Stimulated activated naive CD8-positive, alpha-beta T cell treated with anti-CD3 and anti-CD28 coated beads, Interleukin-15, amount 100 ng/mL, for 72 hours (primary cell): ENCODE data around the gene KIAA0930.

Experiments used
- ATAC-seq: fragments of 150-1000 bp; cut with Tn5 transposase; 2 replicates; pipeline ENCODE4 v1.10.0; 2021; ENCODE audit warnings: mild to moderate bottlenecking, moderate library complexity
- DNase-seq, 2 donors: peaks; one replicate each; pipeline ENCODE4 v3.0.0; 2021 to 2022
- H3K27ac Mint-ChIP-seq, 2 donors: one replicate each; pipeline ENCODE4 v1.8.0; 2022; ENCODE audit warnings: mild to moderate bottlenecking in 2 of 2, mixed read lengths in 2 of 2, moderate library complexity in 2 of 2
- H3K27me3 Mint-ChIP-seq: one replicate; pipeline ENCODE4 v1.8.0; 2022; ENCODE audit warnings: mixed read lengths
- H3K4me1 Mint-ChIP-seq: one replicate; pipeline ENCODE4 v1.8.0; 2022; ENCODE audit warnings: mild to moderate bottlenecking, mixed read lengths
- H3K4me3 Mint-ChIP-seq, 2 donors: one replicate each; pipeline ENCODE4 v1.8.0; 2022; ENCODE audit warnings: mild to moderate bottlenecking in 2 of 2, mixed read lengths in 2 of 2, moderate library complexity in 1 of 2
- H3K9me3 Mint-ChIP-seq, 2 donors: one replicate each; pipeline ENCODE4 v1.8.0; 2022; ENCODE audit warnings: mixed read lengths in 2 of 2

Gene KIAA0930

DNA sequence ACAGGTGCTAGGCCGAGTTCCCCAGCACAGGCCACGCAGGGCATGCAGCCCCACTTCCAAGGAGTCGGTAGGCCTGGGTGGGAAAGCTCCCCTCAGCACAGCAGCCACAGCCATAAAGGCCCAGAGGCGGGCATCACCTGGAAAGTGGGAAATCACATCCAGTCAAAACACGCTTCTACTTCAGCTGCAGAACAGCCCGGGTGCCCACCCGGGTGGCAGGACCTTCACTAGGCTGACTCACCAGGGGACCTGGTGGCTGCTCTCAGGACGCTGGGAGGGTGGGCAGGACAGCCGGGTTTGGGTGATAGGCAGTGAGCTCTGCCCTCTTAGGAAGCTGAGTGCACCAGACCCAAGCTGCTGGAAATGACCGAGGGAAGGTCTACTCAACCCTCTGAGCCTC, 7.3 kb downstream of the KIAA0930 start:
- H3K4me1 Mint-ChIP-seq = peaks cover 69% of the 10 kb centered on the region
- H3K4me3 Mint-ChIP-seq = no peak overlapping the region
- no peak for DNase-seq
- no peaks in the 10 kb centered on the region for H3K9me3 Mint-ChIP-seq
- no peak overlapping the region for H3K27ac Mint-ChIP-seq
- no peak for ATAC-seq
- no peaks in the 10 kb centered on the region for H3K27me3 Mint-ChIP-seq

GRCh38 chr22:45231293-45231692, 9.4 kb downstream of the KIAA0930 start:
- no peak for DNase-seq
- Mint-ChIP-seq H3K9me3 (no peaks in the 10 kb centered on the region), H3K27ac (peak overlapping the region in 1 of 2 donors; percentile 6), H3K4me3 (no peak overlapping the region), H3K27me3 (no peaks in the 10 kb centered on the region), H3K4me1 (peaks cover 73% of the 10 kb centered on the region)
- ATAC-seq = no peak

DNA sequence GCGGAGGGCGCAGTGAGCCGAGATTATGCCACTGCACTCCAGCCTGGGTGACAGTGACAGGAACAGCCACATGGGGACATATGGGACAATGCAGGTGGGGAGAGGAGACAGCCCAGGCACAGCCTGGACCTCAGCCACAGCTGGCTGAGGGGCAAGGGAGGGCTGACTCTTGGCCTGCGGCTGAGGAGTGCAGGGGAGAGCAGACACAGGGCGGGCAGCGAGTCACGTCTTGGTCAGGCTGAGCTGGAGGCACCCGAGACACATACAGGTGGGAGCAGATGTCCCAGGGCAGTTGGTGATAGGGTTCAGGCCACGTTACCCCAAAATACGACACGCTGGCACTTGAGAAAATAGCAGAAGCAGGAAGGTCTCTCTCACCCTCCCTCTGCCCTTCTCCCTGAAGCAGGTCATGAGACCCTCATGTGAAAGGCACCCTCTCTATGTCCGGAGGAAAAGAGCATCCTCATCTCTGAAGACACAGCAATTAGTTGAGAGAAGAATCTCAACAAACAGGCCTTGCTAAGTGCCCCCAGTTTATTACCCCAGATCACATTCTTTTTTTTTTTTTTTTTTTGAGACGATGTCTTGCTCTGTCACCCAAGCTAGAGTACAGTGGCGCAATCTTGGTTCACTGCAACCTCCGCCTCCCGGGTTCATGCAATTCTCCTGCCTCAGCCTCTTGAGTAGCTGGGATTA, 10.5 kb downstream of the KIAA0930 start:
- no peak overlapping the region for H3K4me3 Mint-ChIP-seq
- no peaks in the 10 kb centered on the region for H3K27me3 Mint-ChIP-seq
- peak overlapping the region in 1 of 2 donors; percentile 82 for H3K27ac Mint-ChIP-seq
- no peak for DNase-seq
- H3K4me1 Mint-ChIP-seq = peaks cover 72% of the 10 kb centered on the region
- H3K9me3 Mint-ChIP-seq = no peaks in the 10 kb centered on the region
- no peak for ATAC-seq

DNA sequence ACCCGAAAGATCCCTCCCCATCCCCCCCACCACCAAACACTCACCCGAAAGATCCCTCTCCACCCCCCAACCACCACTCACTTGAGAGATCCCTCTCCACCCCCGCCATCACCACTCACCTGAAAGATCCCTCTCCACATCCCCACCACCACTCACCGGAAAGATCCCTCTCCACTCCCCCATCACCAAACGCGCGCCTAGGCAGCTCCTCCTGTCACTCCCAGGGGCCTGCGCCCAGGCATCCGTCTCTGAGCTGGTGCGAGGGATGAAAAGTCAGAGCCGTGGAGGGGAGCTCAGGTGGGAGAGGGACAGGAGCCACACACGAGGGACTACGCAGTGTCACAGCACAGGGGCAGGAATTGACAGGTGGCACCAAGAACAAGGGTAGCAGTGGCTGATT, 11.5 kb downstream of the KIAA0930 start:
- ATAC-seq (no peak), DNase-seq (no peak)
- H3K9me3 Mint-ChIP-seq = no peaks in the 10 kb centered on the region
- H3K4me1 Mint-ChIP-seq = peaks cover 63% of the 10 kb centered on the region
- H3K4me3 Mint-ChIP-seq = no peak overlapping the region
- no peaks in the 10 kb centered on the region for H3K27me3 Mint-ChIP-seq
- H3K27ac Mint-ChIP-seq = no peak overlapping the region

- Mint-ChIP-seq H3K27ac (no peak overlapping the region), H3K4me3 (no peak overlapping the region), H3K27me3 (no peaks in the 10 kb centered on the region), H3K9me3 (no peaks in the 10 kb centered on the region), H3K4me1 (peaks cover 57% of the 10 kb centered on the region)
- DNase-seq (no peak), ATAC-seq (no peak)
Observed at GRCh38 chr22:45228401-45228754, 12.3 kb downstream of the KIAA0930 start.

DNA sequence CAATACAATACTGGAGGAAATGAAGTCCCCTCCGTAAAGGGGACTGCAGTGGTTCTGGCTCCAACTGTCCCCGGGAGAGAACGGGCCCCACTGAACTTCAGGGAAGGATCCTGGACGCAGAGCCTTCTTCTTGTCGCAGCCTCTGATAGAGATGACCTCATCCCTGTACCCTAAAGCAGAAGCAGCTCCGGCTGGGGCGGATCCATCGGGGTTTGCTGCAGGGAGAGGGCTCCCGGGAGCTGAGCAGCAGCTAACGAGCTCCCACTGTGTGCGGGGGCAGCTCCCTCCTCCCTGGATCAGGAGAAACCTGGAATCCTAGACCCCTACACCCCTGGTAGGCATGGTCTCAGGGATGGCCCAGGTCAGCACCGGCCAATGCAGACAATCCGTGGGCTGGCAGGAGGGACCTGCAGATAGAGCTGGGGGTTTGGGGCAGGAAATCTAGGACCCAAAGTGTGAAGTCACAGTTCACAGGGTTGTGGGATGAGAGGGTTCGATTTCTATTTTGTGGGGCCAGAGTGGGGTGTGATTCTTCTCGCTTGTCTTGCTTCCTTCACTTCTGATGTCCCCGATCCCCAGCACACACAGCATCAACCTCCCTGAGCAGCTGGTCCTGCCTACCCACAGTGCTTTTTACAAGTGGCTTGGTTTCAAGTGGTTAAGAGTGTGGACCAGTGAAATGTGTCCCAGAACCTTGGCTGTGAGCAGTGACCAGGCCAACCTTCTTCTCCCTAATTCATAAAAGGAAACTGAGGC, 12.9 kb downstream of the KIAA0930 start:
- H3K27ac Mint-ChIP-seq = no peak overlapping the region
- peaks cover 58% of the 10 kb centered on the region for H3K4me1 Mint-ChIP-seq

DNA sequence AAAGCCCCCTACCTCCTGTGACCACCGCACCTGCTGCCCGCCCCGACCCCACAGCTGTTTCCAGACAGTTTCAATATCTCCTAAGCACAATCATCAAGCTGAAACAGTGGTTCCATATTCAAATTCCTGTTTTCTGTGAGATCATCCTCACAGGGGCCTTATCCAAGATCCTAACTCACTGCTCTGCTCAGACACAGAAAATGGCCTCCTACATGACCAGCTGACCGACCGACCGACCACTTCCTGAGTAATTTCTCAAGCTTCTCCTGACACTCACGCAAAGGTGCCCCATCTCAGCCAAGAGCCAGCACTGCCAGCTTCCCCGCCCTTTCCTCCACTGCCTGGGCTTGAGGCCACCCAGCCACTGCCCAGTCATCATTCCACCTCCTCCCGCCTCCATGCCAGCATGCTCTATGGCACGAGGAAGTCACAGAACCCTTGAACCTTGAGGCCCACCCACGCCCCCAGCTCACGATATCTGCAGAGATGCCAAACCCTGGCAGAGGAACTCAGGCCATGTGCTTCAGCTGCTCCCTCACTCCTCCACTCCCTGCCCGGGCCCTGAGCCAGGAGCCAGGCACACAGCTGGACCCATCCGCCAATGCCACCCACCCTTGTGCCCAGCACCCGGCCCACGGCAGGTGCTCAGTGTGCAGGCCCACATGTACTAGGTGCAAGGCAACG, 14.0 kb downstream of the KIAA0930 start:
- no peak overlapping the region for H3K4me3 Mint-ChIP-seq
- peaks cover 59% of the 10 kb centered on the region for H3K4me1 Mint-ChIP-seq
- H3K27ac Mint-ChIP-seq = no peak overlapping the region
- DNase-seq (no peak), ATAC-seq (no peak)
- H3K9me3 Mint-ChIP-seq = no peaks in the 10 kb centered on the region
- no peaks in the 10 kb centered on the region for H3K27me3 Mint-ChIP-seq

More for the DNA sequence above, 12.9 kb downstream of the KIAA0930 start:
- no peaks in the 10 kb centered on the region for H3K27me3 Mint-ChIP-seq
- H3K9me3 Mint-ChIP-seq = no peaks in the 10 kb centered on the region
- H3K4me3 Mint-ChIP-seq = no peak overlapping the region
- DNase-seq = no peak
- ATAC-seq = no peak

DNA sequence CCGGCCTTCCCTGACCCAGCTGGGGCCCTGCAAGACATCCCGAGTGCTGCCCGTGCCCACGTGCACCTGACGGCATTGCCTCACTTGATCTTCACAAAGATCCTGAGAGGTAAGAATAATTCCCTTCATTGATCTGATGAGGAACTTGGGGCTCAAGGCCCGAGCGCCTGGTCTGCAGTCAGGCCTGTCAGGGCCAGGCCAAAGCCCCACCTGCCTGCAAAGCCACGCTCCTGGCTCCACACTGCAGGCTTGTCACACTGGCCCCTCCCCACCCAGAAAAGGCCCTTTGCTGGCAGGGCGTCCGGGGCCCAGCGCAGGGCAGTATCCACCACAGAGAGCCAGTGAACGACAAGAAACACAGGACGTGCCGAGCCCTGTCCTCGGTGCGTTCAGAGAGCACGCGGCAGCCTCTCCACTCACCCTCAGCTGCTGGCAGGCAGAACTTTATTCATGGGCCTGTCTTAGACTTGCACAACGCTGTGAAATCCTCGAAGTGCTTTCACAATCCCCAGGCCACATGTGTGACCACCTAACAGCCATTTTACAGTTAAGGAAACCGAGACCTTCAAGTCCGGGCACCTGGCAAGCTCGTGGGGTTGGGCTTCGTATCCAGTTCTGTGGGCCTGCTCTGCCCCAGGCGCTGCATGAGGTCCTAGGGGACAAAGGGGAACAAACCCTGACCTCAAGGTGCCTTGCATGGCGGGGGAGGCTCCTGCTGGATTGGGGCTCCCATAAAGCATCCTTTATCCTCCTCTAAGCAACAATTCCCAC, 14.8 kb downstream of the KIAA0930 start:
- no peak for DNase-seq
- no peaks in the 10 kb centered on the region for H3K27me3 Mint-ChIP-seq
- H3K4me3 Mint-ChIP-seq = no peak overlapping the region
- H3K27ac Mint-ChIP-seq = peak overlapping the region in 1 of 2 donors; percentile 82
- H3K9me3 Mint-ChIP-seq = no peaks in the 10 kb centered on the region
- no peak for ATAC-seq
- peaks cover 59% of the 10 kb centered on the region for H3K4me1 Mint-ChIP-seq

GRCh38 chr22:45224988-45225731, 15.5 kb downstream of the KIAA0930 start:
- no peak overlapping the region for H3K4me3 Mint-ChIP-seq
- no peak for DNase-seq
- no peaks in the 10 kb centered on the region for H3K9me3 Mint-ChIP-seq
- H3K27ac Mint-ChIP-seq = peak overlapping the region in 1 of 2 donors; percentile 82
- ATAC-seq = no peak
- H3K4me1 Mint-ChIP-seq = peaks cover 58% of the 10 kb centered on the region
- no peaks in the 10 kb centered on the region for H3K27me3 Mint-ChIP-seq

DNA sequence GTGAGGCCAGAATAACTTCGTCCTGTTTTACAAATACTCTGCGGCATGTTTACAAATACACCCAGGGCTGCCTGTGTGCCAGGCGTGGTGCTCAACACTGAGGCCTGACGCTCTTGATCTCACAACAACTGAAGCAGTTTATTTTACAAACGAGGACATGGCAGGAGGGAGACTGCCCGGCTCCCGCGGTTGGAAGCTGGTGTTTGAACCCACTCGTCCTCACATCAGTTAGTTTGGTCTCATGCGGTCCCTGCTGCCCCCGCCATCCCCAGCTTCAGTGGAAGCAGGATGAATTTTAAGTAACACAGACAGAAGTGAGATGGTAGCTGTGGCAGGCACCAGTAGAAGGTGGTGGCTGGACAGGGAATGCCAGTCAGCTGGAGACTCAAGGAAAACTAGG, 16.4 kb downstream of the KIAA0930 start:
- Mint-ChIP-seq H3K4me1 (peaks cover 54% of the 10 kb centered on the region), H3K4me3 (no peak overlapping the region), H3K27me3 (no peaks in the 10 kb centered on the region), H3K27ac (no peak overlapping the region), H3K9me3 (no peaks in the 10 kb centered on the region)
- ATAC-seq (no peak), DNase-seq (no peak)

DNA sequence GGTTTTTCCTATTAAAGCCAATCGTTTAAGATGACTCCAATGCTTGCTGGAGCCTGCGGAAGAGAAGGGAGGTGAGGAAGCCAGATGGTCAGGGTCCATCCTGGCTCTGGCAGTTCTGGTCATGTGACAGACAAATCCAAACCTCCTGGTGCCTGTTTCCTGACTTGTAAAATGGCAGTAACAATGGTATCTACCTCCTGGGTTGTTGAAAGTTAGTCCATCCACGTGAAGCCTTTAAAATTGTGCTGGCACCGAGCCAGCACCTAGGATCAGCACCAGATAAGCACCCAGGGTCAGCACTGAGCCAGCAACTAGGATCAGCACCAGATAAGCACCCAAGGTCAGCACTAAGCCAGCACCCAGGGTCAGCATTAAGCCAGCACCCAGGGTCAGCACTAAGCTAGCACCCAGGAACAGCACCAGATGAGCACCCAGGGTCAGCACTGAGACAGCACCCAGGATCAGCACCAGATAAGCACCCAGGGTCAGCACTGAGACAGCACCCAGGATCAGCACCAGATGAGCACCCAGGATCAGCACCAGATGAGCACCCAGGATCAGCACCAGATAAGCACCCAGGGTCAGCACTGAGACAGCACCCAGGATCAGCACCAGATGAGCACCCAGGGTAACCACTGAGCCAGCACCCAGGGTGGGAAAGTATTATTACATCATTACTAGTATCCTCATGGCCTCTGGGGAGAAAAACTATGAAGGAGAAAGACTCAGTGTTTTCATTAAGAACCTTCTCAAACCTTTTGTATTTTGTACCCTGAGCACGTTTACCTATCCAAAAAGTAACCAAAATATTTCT, 17.2 kb downstream of the KIAA0930 start:
- no peak for DNase-seq
- Mint-ChIP-seq H3K4me3 (no peak overlapping the region), H3K27ac (peak overlapping the region in 1 of 2 donors; percentile 46), H3K27me3 (no peaks in the 10 kb centered on the region), H3K4me1 (peaks cover 59% of the 10 kb centered on the region), H3K9me3 (no peaks in the 10 kb centered on the region)
- no peak for ATAC-seq

GRCh38 chr22:45221201-45221600, 19.5 kb downstream of the KIAA0930 start:
- Mint-ChIP-seq H3K27me3 (no peaks in the 10 kb centered on the region), H3K4me1 (peaks cover 37% of the 10 kb centered on the region), H3K9me3 (no peaks in the 10 kb centered on the region), H3K4me3 (no peak overlapping the region), H3K27ac (no peak overlapping the region)
- ATAC-seq = no peak
- no peak for DNase-seq

DNA sequence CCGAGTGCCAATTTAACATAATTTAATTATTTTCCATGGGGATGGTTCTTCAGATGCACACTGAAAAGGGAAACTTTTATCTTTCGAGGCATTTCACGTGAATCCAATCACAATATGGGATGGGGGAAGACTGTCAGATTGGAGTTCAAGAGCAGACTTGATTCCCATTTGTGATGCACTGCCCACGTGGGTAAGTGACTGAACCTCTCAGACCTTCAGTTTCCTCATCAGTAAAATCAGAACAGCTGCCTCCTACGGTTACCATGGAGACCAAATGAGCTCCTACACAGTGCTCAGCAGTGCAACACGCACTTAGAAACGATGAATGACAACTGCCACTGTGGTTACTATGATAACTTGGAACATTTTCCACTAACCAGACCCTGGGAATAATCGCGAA, 21.7 kb downstream of the KIAA0930 start:
- Mint-ChIP-seq H3K4me1 (peaks cover 27% of the 10 kb centered on the region), H3K27me3 (no peaks in the 10 kb centered on the region), H3K9me3 (no peaks in the 10 kb centered on the region), H3K4me3 (no peak overlapping the region), H3K27ac (no peak overlapping the region)
- ATAC-seq = peak; percentile 81
- DNase-seq = no peak

GRCh38 chr22:45217806-45218205, 22.9 kb downstream of the KIAA0930 start:
- Mint-ChIP-seq H3K4me1 (peaks cover 19% of the 10 kb centered on the region), H3K27ac (no peak overlapping the region)
- ATAC-seq = no peak

More at GRCh38 chr22:45217806-45218205, 22.9 kb downstream of the KIAA0930 start:
- Mint-ChIP-seq H3K4me3 (no peak overlapping the region), H3K9me3 (no peaks in the 10 kb centered on the region), H3K27me3 (no peaks in the 10 kb centered on the region)
- DNase-seq = no peak
